GM23338 (cell line): ENCODE measurements around the gene TERB1.

Experiments
- CREB1 ChIP-seq: fragments of 250-450 bp; sonication (Bioruptor Pico); IDR thresholded peaks from 2 replicates; pipeline ENCODE4 v1.5.0; 2020; ENCODE audit warnings: low read depth, mild to moderate bottlenecking, moderate library complexity
- CTCF ChIP-seq, 2 experiments: fragments of 200-600 bp in 1 of 2; sonication (generic) in 1 of 2; conservative IDR thresholded peaks; 2 replicates each; pipeline versions ENCODE4 v1.5.1 to v1.6.1; 2016 to 2017; ENCODE audit warnings: antibody characterized with exemption in 2 of 2, low read depth in 2 of 2, mild to moderate bottlenecking in 2 of 2, moderate library complexity in 1 of 2
- EZH2 ChIP-seq: fragments of 200-600 bp; sonication (generic); IDR thresholded peaks from one replicate; pipeline ENCODE4 v1.8.0; 2017; ENCODE audit warnings: antibody characterized with exemption, mild to moderate bottlenecking, low read depth; ENCODE audit not compliant: unreplicated experiment
- EZH2phosphoT487 ChIP-seq: fragments of 200-600 bp; sonication (generic); IDR thresholded peaks from one replicate; pipeline ENCODE4 v1.8.1; 2018; ENCODE audit warnings: antibody characterized with exemption; ENCODE audit not compliant: unreplicated experiment
- JUNB ChIP-seq: IDR thresholded peaks from one replicate; pipeline ENCODE4 v1.6.1; 2016; ENCODE audit warnings: antibody characterized with exemption; ENCODE audit not compliant: unreplicated experiment
- ZNF114 ChIP-seq: fragments of 250-450 bp; sonication (Bioruptor Pico); IDR thresholded peaks from 2 replicates; pipeline ENCODE4 v1.5.0; 2020; ENCODE audit warnings: mild to moderate bottlenecking, moderate library complexity
- TF ChIP-seq, protein P1 (sequence below): IDR thresholded peaks from one replicate; pipeline ENCODE4 v1.6.1; 2018; ENCODE audit warnings: antibody characterized with exemption; ENCODE audit not compliant: unreplicated experiment
- TF ChIP-seq, protein P2 (sequence below): IDR thresholded peaks from 2 replicates; pipeline ENCODE4 v1.6.1; 2016; ENCODE audit warnings: antibody characterized with exemption

DNA sequence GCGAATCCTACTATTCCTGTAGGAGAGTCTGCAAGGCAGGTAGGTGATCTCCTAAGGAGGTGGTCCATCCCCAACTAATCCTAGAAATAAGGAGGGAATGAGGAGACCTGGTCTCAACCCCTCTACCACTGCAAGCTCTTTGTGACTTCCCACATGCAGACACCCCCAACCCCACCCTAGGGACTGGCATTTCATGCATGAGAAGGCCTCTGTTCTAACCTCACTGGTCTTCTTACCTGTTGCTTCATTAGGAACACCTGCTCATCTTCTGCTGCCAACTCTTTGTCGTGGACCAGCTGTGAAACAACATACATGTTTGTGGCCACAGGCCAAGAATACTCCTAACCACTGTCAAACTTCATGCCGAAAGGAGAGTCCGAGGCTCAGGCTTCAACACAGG is 72.6 kb downstream of the TERB1 start:
- TF ChIP-seq CTCF (conservative IDR thresholded peaks at IDR 0.05; ENCODE audit: low read depth in 2 of 2) (no peak), EZH2 (no peak), EZH2phosphoT487 (no peak), CREB1 (no peak), JUNB (no peak), ZNF114 (CRISPR knock-in tag) (no peak)
- TF ChIP-seq, protein P1, sequence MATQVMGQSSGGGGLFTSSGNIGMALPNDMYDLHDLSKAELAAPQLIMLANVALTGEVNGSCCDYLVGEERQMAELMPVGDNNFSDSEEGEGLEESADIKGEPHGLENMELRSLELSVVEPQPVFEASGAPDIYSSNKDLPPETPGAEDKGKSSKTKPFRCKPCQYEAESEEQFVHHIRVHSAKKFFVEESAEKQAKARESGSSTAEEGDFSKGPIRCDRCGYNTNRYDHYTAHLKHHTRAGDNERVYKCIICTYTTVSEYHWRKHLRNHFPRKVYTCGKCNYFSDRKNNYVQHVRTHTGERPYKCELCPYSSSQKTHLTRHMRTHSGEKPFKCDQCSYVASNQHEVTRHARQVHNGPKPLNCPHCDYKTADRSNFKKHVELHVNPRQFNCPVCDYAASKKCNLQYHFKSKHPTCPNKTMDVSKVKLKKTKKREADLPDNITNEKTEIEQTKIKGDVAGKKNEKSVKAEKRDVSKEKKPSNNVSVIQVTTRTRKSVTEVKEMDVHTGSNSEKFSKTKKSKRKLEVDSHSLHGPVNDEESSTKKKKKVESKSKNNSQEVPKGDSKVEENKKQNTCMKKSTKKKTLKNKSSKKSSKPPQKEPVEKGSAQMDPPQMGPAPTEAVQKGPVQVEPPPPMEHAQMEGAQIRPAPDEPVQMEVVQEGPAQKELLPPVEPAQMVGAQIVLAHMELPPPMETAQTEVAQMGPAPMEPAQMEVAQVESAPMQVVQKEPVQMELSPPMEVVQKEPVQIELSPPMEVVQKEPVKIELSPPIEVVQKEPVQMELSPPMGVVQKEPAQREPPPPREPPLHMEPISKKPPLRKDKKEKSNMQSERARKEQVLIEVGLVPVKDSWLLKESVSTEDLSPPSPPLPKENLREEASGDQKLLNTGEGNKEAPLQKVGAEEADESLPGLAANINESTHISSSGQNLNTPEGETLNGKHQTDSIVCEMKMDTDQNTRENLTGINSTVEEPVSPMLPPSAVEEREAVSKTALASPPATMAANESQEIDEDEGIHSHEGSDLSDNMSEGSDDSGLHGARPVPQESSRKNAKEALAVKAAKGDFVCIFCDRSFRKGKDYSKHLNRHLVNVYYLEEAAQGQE = no peak
- TF ChIP-seq, protein P2, sequence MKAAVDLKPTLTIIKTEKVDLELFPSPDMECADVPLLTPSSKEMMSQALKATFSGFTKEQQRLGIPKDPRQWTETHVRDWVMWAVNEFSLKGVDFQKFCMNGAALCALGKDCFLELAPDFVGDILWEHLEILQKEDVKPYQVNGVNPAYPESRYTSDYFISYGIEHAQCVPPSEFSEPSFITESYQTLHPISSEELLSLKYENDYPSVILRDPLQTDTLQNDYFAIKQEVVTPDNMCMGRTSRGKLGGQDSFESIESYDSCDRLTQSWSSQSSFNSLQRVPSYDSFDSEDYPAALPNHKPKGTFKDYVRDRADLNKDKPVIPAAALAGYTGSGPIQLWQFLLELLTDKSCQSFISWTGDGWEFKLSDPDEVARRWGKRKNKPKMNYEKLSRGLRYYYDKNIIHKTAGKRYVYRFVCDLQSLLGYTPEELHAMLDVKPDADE = no peak
